H9 (cell line): ENCODE data around the gene MAD1L1. TPM values are rescaled to one million over a fixed set of nuclear protein-coding genes. Genes with fewer than 3 reads are reported as not detected.

ENCODE experiments used
- DNase-seq: peaks from one replicate; pipeline ENCODE4 v3.0.0-alpha.2; 2017
- H2AFZ ChIP-seq: one replicate; pipeline ENCODE4 v1.6.1; 2013; ENCODE audit warnings: mild to moderate bottlenecking, low read length, control low read depth, moderate library complexity
- H2AK5ac ChIP-seq: 2 replicates; pipeline ENCODE4 v1.6.1; 2013; ENCODE audit warnings: low read length, control low read depth, mixed read lengths; ENCODE audit not compliant: insufficient read length
- H2BK120ac ChIP-seq: one replicate; pipeline ENCODE4 v1.6.1; 2013; ENCODE audit warnings: low read depth, mild to moderate bottlenecking, low read length, control low read depth, inconsistent platforms; ENCODE audit not compliant: poor library complexity, severe bottlenecking
- H2BK12ac ChIP-seq: 2 replicates; pipeline ENCODE4 v1.6.1; 2013; ENCODE audit warnings: low read length, control low read depth, mixed read lengths, low read depth; ENCODE audit not compliant: insufficient read length
- H2BK15ac ChIP-seq: 2 replicates; pipeline ENCODE4 v1.6.1; 2013; ENCODE audit warnings: low read depth, low read length, control low read depth
- H2BK20ac ChIP-seq: one replicate; pipeline ENCODE4 v1.6.1; 2013; ENCODE audit warnings: low read depth, mild to moderate bottlenecking, low read length, control low read depth, inconsistent platforms; ENCODE audit not compliant: poor library complexity, severe bottlenecking
- H2BK5ac ChIP-seq: 2 replicates; pipeline ENCODE4 v1.6.1; 2013; ENCODE audit warnings: low read length, control low read depth, mixed read lengths; ENCODE audit not compliant: insufficient read length
- H3K14ac ChIP-seq: 2 replicates; pipeline ENCODE4 v1.6.1; 2013; ENCODE audit warnings: low read length, control low read depth; ENCODE audit not compliant: insufficient read depth
- H3K18ac ChIP-seq: 2 replicates; pipeline ENCODE4 v1.6.1; 2013; ENCODE audit warnings: low read depth, mild to moderate bottlenecking, mixed read lengths, low read length, control low read depth; ENCODE audit not compliant: insufficient read length
- H3K23ac ChIP-seq: 2 replicates; pipeline ENCODE4 v1.6.1; 2013; ENCODE audit warnings: low read length, control low read depth, mixed read lengths, low read depth; ENCODE audit not compliant: insufficient read length
- H3K23me2 ChIP-seq: 2 replicates; pipeline ENCODE4 v1.6.1; 2013; ENCODE audit warnings: low read depth, mild to moderate bottlenecking, mixed read lengths, low read length, control low read depth; ENCODE audit not compliant: insufficient read length, poor library complexity, severe bottlenecking
- H3K27ac ChIP-seq: 2 replicates; pipeline ENCODE4 v1.5.1; 2013; ENCODE audit warnings: low read length, control low read depth, mixed read lengths, low read depth; ENCODE audit not compliant: insufficient read length
- H3K27me3 ChIP-seq: 2 replicates; pipeline ENCODE4 v1.6.1; 2013; ENCODE audit warnings: low read length, control low read depth, inconsistent platforms; ENCODE audit not compliant: insufficient read depth
- H3K4ac ChIP-seq: 2 replicates; pipeline ENCODE4 v1.6.1; 2013; ENCODE audit warnings: low read depth, mild to moderate bottlenecking, control low read depth, inconsistent platforms, low read length, moderate library complexity
- H3K4me1 ChIP-seq: 2 replicates; pipeline ENCODE4 v1.6.1; 2013; ENCODE audit warnings: low read length, control low read depth, inconsistent platforms; ENCODE audit not compliant: insufficient read depth
- H3K4me2 ChIP-seq: 2 replicates; pipeline ENCODE4 v1.6.1; 2013; ENCODE audit warnings: low read length, control low read depth, mixed read lengths; ENCODE audit not compliant: insufficient read length, insufficient read depth
- H3K56ac ChIP-seq: 2 replicates; pipeline ENCODE4 v1.6.1; 2013; ENCODE audit warnings: low read depth, mild to moderate bottlenecking, mixed read lengths, low read length, control low read depth; ENCODE audit not compliant: insufficient read length
- H3K79me1 ChIP-seq: 2 replicates; pipeline ENCODE4 v1.6.1; 2013; ENCODE audit warnings: low read depth, mild to moderate bottlenecking, moderate library complexity, low read length, control low read depth, inconsistent platforms; ENCODE audit not compliant: insufficient read depth, poor library complexity, severe bottlenecking
- H3K79me2 ChIP-seq: 2 replicates; pipeline ENCODE4 v1.6.1; 2013; ENCODE audit warnings: low read length, control low read depth, inconsistent platforms; ENCODE audit not compliant: insufficient read depth
- H3K9ac ChIP-seq: 2 replicates; pipeline ENCODE4 v1.6.1; 2013; ENCODE audit warnings: low read length, control low read depth, mixed read lengths; ENCODE audit not compliant: insufficient read length; ENCODE audit errors: extremely low read depth
- H3K9me3 ChIP-seq: one replicate; pipeline ENCODE4 v1.6.1; 2013; ENCODE audit warnings: low read depth, low read length, inconsistent platforms; ENCODE audit not compliant: control insufficient read depth
- H3T11ph ChIP-seq: one replicate; pipeline ENCODE4 v1.6.1; 2013; ENCODE audit warnings: mild to moderate bottlenecking, low read length, control low read depth, inconsistent platforms
- H4K20me1 ChIP-seq: one replicate; pipeline ENCODE4 v1.6.1; 2013; ENCODE audit not compliant: control insufficient read depth, insufficient read length, insufficient read depth
- H4K5ac ChIP-seq: 2 replicates; pipeline ENCODE4 v1.6.1; 2013; ENCODE audit warnings: low read depth, mild to moderate bottlenecking, mixed read lengths, low read length, control low read depth; ENCODE audit not compliant: insufficient read length
- H4K8ac ChIP-seq: replicated peaks from 2 replicates; pipeline ENCODE4 v1.6.1; 2013; ENCODE audit warnings: low read length, control low read depth, mixed read lengths, low read depth; ENCODE audit not compliant: insufficient read length
- H4K91ac ChIP-seq: 2 replicates; pipeline ENCODE4 v1.6.1; 2013; ENCODE audit warnings: low read depth, mild to moderate bottlenecking, moderate library complexity, mixed read lengths, low read length, control low read depth; ENCODE audit not compliant: insufficient read length
- H3K27ac Mint-ChIP-seq, 3 experiments: 2 replicates in 2 of 3; 3 replicates in 1 of 3; pipeline ENCODE4 v1.8.0; 2020 to 2021; ENCODE audit warnings: mixed read lengths in 3 of 3, mild to moderate bottlenecking in 1 of 3, moderate library complexity in 1 of 3
- H3K27me3 Mint-ChIP-seq: 2 replicates; pipeline ENCODE4 v1.8.0; 2021; ENCODE audit warnings: low read depth, mild to moderate bottlenecking, moderate library complexity, mixed read lengths
- H3K36me3 Mint-ChIP-seq, 3 experiments: 2 replicates in 2 of 3; 3 replicates in 1 of 3; pipeline ENCODE4 v1.8.0; 2020 to 2021; ENCODE audit warnings: low read depth in 3 of 3, mixed read lengths in 3 of 3; ENCODE audit not compliant: insufficient read depth in 1 of 3
- H3K4me1 Mint-ChIP-seq, 2 experiments: 2 replicates each; pipeline ENCODE4 v1.8.0; 2020; ENCODE audit warnings: mixed read lengths in 2 of 2
- H3K4me3 Mint-ChIP-seq, 2 experiments: 2 replicates in 1 of 2; 3 replicates in 1 of 2; pipeline ENCODE4 v1.8.0; 2020 to 2021; ENCODE audit warnings: mild to moderate bottlenecking in 2 of 2, mixed read lengths in 2 of 2, moderate library complexity in 1 of 2
- H3K9me3 Mint-ChIP-seq, 2 experiments: 2 replicates in 1 of 2; 3 replicates in 1 of 2; pipeline ENCODE4 v1.8.0; 2020; ENCODE audit warnings: mild to moderate bottlenecking in 2 of 2, mixed read lengths in 2 of 2, moderate library complexity in 1 of 2
- CTCF ChIP-seq: fragments of 200-600 bp; sonication (generic); conservative IDR thresholded peaks from 3 replicates; pipeline ENCODE4 v1.8.0; 2021; ENCODE audit warnings: antibody characterized with exemption, mild to moderate bottlenecking
- WGBS: extraction: QIAGEN DNeasy Blood & Tissue Kit; methylation state at CpG from one replicate; pipeline ENCODE4 v1.1.7; 2013; ENCODE audit warnings: missing lambda C conversion rate, low lambda C conversion rate, mixed read lengths; ENCODE audit not compliant: insufficient read length; ENCODE audit errors: extremely low coverage; 5-methylcytosine and 5-hydroxymethylcytosine counted together
- total RNA-seq: library from RNA; stranded (reverse); gene quantifications from 2 replicates; pipeline ENCODE4 v1.2.1, GENCODE V29; 2021

MAD1L1 gene
- total RNA-seq, 1 experiment from 2014 or later, result 39.0 TPM

DNA sequence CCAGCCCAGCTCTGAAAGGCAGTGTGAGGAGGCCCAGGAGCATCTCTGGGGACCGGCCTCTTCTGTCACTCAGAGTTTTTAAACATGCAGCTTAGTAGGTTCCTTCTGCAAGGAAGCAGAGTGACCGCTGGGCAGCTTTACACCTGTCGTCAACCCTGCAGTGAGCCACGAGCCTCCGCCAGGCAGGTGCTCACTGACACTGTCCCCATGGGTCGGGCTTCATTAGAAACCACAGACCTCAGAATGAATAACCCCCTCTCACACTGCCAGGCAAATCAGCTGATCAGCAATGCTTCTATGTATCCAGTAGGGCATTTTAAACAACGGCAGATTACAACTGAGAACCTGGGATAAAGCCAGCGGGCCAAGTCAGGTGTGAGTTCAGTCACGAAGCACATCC, 106.1 kb downstream of the MAD1L1 start:
- H3K9me3 Mint-ChIP-seq, result no peaks in the 10 kb centered on the region
- H2BK20ac ChIP-seq, result no peak overlapping the region
- H4K91ac ChIP-seq, result no peak overlapping the region

More for the DNA sequence above, 106.1 kb downstream of the MAD1L1 start:
- no peak overlapping the region for H3K18ac ChIP-seq
- no peak for DNase-seq
- H4K5ac ChIP-seq, result no peak overlapping the region
- no peaks in the 10 kb centered on the region for H3K79me1 ChIP-seq
- H3T11ph ChIP-seq, result no peak overlapping the region
- no peak overlapping the region for H3K14ac ChIP-seq
- H3K27me3 ChIP-seq, result no peaks in the 10 kb centered on the region
- no peak overlapping the region for H2AK5ac ChIP-seq
- Mint-ChIP-seq H3K4me1 (no peaks in the 10 kb centered on the region; a peak in 1 of 4 replicates), H3K36me3 (peaks cover 4% of the 10 kb centered on the region in 3 experiments; a peak in 4 of 7 replicates), H3K27ac (peak overlapping the region in 2 of 3 experiments; percentile 67 to 92; a peak in 3 of 7 replicates), H3K4me3 (no peak overlapping the region), H3K27me3 (no peaks in the 10 kb centered on the region; the same call in 1 of the 2 replicates)
- no peak overlapping the region for H3K4me2 ChIP-seq
- no peak overlapping the region for H2BK120ac ChIP-seq
- H3K79me2 ChIP-seq, result no peaks in the 10 kb centered on the region
- H3K9ac ChIP-seq, result no peak overlapping the region
- H3K9me3 ChIP-seq, result no peaks in the 10 kb centered on the region
- H2BK12ac ChIP-seq, result no peak overlapping the region
- H4K8ac ChIP-seq, result no peak overlapping the region
- TF ChIP-seq CTCF, result no peak
- no peak overlapping the region for H2AFZ ChIP-seq
- no peaks in the 10 kb centered on the region for H4K20me1 ChIP-seq
- H3K27ac ChIP-seq, result no peak overlapping the region
- H3K23ac ChIP-seq, result no peak overlapping the region
- no peak overlapping the region for H2BK5ac ChIP-seq
- H3K4me1 ChIP-seq, result no peaks in the 10 kb centered on the region
- no peak overlapping the region for H3K56ac ChIP-seq
- WGBS, result no CpG with 5 or more reads among the region's 9 CpGs
- no peak overlapping the region for H3K4ac ChIP-seq
- H2BK15ac ChIP-seq, result no peak overlapping the region
- H3K23me2 ChIP-seq, result no peaks in the 10 kb centered on the region
